Measurements from ENCODE around the gene GUCA2B. TPM values are rescaled to one million over a fixed set of nuclear protein-coding genes. Genes with fewer than 3 reads are reported as not detected.

Gene GUCA2B
- total RNA-seq, 1 donor from 2014 or later: not detected

GRCh38 chr1:42136466-42136865 lies 16.7 kb upstream of the GUCA2B start:
- no peaks in the 10 kb centered on the region for H3K27me3 ChIP-seq
- H3K4me1 ChIP-seq: no peaks in the 10 kb centered on the region
- H3K4me3 ChIP-seq: no peak overlapping the region
- no peak overlapping the region for H3K27ac ChIP-seq
- H3K9me3 ChIP-seq: no peaks in the 10 kb centered on the region
- no peaks in the 10 kb centered on the region for H3K36me3 ChIP-seq
- DNase-seq (ENCODE audit: low spot score in 2 of 2): no peak
- TF ChIP-seq CTCF (IDR thresholded peaks at IDR 0.05): no peak
- intact Hi-C loops (cut with DNase I): no loop called here

GRCh38 chr1:42137766-42138165 lies 15.4 kb upstream of the GUCA2B start:
- no peak for DNase-seq (ENCODE audit: low spot score in 2 of 2)
- no peaks in the 10 kb centered on the region for H3K27me3 ChIP-seq
- no peak overlapping the region for H3K27ac ChIP-seq
- no peaks in the 10 kb centered on the region for H3K9me3 ChIP-seq
- no peak overlapping the region for H3K4me3 ChIP-seq
- no peak for TF ChIP-seq CTCF (IDR thresholded peaks at IDR 0.05)
- H3K36me3 ChIP-seq: no peaks in the 10 kb centered on the region
- intact Hi-C loops (cut with DNase I): no loop called here
- H3K4me1 ChIP-seq: no peaks in the 10 kb centered on the region

- TF ChIP-seq CTCF (IDR thresholded peaks at IDR 0.05): no peak
- Histone ChIP-seq H3K27me3 (no peaks in the 10 kb centered on the region), H3K27ac (no peak overlapping the region), H3K9me3 (no peaks in the 10 kb centered on the region), H3K36me3 (no peaks in the 10 kb centered on the region), H3K4me1 (no peaks in the 10 kb centered on the region), H3K4me3 (no peak overlapping the region)
- no peak for DNase-seq (ENCODE audit: low spot score in 2 of 2)
- intact Hi-C loops (cut with DNase I): no loop called here
Observed at GRCh38 chr1:42138586-42138985, 14.6 kb upstream of the GUCA2B start.

- no peaks in the 10 kb centered on the region for H3K4me1 ChIP-seq
- intact Hi-C loops (cut with DNase I): no loop called here
- no peak for TF ChIP-seq CTCF (IDR thresholded peaks at IDR 0.05)
- no peaks in the 10 kb centered on the region for H3K27me3 ChIP-seq
- H3K36me3 ChIP-seq: no peaks in the 10 kb centered on the region
- no peak for DNase-seq (ENCODE audit: low spot score in 2 of 2)
- H3K9me3 ChIP-seq: no peaks in the 10 kb centered on the region
- H3K27ac ChIP-seq: no peak overlapping the region
- no peak overlapping the region for H3K4me3 ChIP-seq
Observed at GRCh38 chr1:42139444-42139843, 13.8 kb upstream of the GUCA2B start.

DNA sequence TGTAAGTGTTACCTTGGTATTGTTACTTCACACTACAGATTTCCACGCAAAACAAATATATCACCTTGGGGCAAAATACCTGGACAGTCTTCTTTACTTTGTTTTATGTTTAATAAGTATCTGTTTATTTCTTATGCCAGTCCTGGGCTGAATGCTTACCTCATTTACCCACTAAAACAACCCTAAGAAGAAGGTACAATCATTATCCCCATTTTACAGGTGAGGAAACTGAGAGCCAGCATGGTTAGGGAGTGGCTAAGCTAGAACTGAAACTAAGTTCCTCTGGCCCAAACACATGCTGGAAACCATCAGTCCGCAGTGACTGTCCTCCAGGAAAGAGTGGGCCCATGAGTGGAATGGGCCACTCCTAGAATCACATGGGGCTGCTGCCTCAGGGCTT lies 13.0 kb upstream of the GUCA2B start:
- intact Hi-C loops (cut with DNase I): loop anchor here (5.0 kb wide), 1 partner anchor 617 kb away; no protein-coding TSS in a partner anchor
- Histone ChIP-seq H3K27ac (no peak overlapping the region), H3K4me3 (no peak overlapping the region), H3K4me1 (no peaks in the 10 kb centered on the region), H3K27me3 (peaks cover 3% of the 10 kb centered on the region), H3K9me3 (no peaks in the 10 kb centered on the region), H3K36me3 (no peaks in the 10 kb centered on the region)
- no peak for TF ChIP-seq CTCF (IDR thresholded peaks at IDR 0.05)
- no peak for DNase-seq (ENCODE audit: low spot score in 2 of 2)

DNA sequence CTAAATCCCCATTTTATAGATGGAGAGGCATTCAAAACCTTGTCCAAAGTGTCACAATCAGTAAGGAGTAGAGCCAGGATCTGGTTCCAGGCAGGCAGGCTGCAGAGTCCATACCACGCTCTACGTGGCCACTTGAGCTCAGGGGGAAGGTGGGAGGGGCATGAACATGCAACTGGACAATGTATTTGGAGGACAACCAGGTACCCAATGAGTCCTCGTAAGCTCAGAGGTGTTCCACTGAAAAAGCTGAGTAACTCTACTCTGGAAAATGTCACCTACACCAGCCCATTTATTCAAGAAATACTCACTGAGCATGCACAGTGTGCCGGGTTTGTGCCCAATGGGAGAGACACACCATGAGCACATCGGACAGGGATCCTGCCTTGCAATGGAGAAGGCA lies 11.2 kb upstream of the GUCA2B start:
- H3K9me3 ChIP-seq: no peaks in the 10 kb centered on the region
- intact Hi-C loops (cut with DNase I): loop anchor here (5.0 kb wide), 1 partner anchor 615 kb away; no protein-coding TSS in a partner anchor
- peaks cover 9% of the 10 kb centered on the region for H3K27me3 ChIP-seq
- H3K27ac ChIP-seq: no peak overlapping the region
- TF ChIP-seq CTCF (IDR thresholded peaks at IDR 0.05): no peak
- DNase-seq (ENCODE audit: low spot score in 2 of 2): no peak
- H3K36me3 ChIP-seq: no peaks in the 10 kb centered on the region
- no peak overlapping the region for H3K4me3 ChIP-seq
- no peaks in the 10 kb centered on the region for H3K4me1 ChIP-seq

Measured in ascending aorta (tissue), 2 donors.